Astrocyte (in vitro differentiated cells and primary cell): Measurements from ENCODE around the gene COBL. TPM values are rescaled to one million over a fixed set of nuclear protein-coding genes. Genes with fewer than 3 reads are reported as not detected.

Experiments
- DNase-seq: peaks from one replicate; pipeline ENCODE4 v3.0.0-alpha.2; 2010; ENCODE audit warnings: low read depth
- FAIRE-seq: peaks from 2 replicates; lab custom pipeline; 2011; peaks lifted over from hg19 to GRCh38; lab: Jason Lieb, UNC
- H2AFZ ChIP-seq: 2 replicates; pipeline ENCODE4 v1.6.0; 2012; ENCODE audit warnings: low read depth, low read length, inconsistent platforms
- H3K27ac ChIP-seq: 2 replicates; pipeline ENCODE4 v1.5.1; 2011; ENCODE audit warnings: low read depth, low read length, inconsistent platforms
- H3K27me3 ChIP-seq: 2 replicates; pipeline ENCODE4 v1.6.0; 2011; ENCODE audit warnings: low read length, inconsistent platforms; ENCODE audit not compliant: insufficient read depth
- H3K36me3 ChIP-seq: 2 replicates; pipeline ENCODE4 v1.5.1; 2011; ENCODE audit warnings: low read length, inconsistent platforms; ENCODE audit not compliant: insufficient read depth
- H3K4me1 ChIP-seq: 2 replicates; pipeline ENCODE4 v1.5.1; 2011; ENCODE audit warnings: low read length, inconsistent platforms; ENCODE audit not compliant: insufficient read depth
- H3K4me2 ChIP-seq: 2 replicates; pipeline ENCODE4 v1.6.0; 2012; ENCODE audit warnings: low read length, inconsistent platforms
- H3K4me3 ChIP-seq: 2 replicates; pipeline ENCODE4 v1.5.1; 2011; ENCODE audit warnings: low read depth, mild to moderate bottlenecking, low read length, inconsistent platforms; ENCODE audit not compliant: insufficient read depth
- H3K79me2 ChIP-seq: 2 replicates; pipeline ENCODE4 v1.6.0; 2012; ENCODE audit warnings: mild to moderate bottlenecking, low read length, inconsistent platforms; ENCODE audit not compliant: insufficient read depth
- H3K9ac ChIP-seq: 2 replicates; pipeline ENCODE4 v1.6.0; 2012; ENCODE audit warnings: mild to moderate bottlenecking, low read length, inconsistent platforms
- H3K9me3 ChIP-seq: 2 replicates; pipeline ENCODE4 v1.5.1; 2012; ENCODE audit warnings: low read depth, mild to moderate bottlenecking, low read length, inconsistent platforms; ENCODE audit not compliant: insufficient read depth
- H4K20me1 ChIP-seq: 2 replicates; pipeline ENCODE4 v1.6.0; 2012; ENCODE audit warnings: low read length, inconsistent platforms; ENCODE audit not compliant: insufficient read depth
- H3K27ac Mint-ChIP-seq: one replicate; pipeline ENCODE4 v1.8.0; 2021; ENCODE audit warnings: mild to moderate bottlenecking, mixed read lengths; ENCODE audit not compliant: unreplicated experiment
- H3K27me3 Mint-ChIP-seq: one replicate; pipeline ENCODE4 v1.8.0; 2021; ENCODE audit warnings: low read depth, mixed read lengths; ENCODE audit not compliant: unreplicated experiment
- H3K36me3 Mint-ChIP-seq: one replicate; pipeline ENCODE4 v1.8.0; 2021; ENCODE audit warnings: low read depth, mixed read lengths; ENCODE audit not compliant: unreplicated experiment
- H3K4me1 Mint-ChIP-seq: one replicate; pipeline ENCODE4 v1.8.0; 2021; ENCODE audit warnings: low read depth, mixed read lengths; ENCODE audit not compliant: unreplicated experiment
- H3K4me3 Mint-ChIP-seq: one replicate; pipeline ENCODE4 v1.8.0; 2021; ENCODE audit warnings: mild to moderate bottlenecking, moderate library complexity, mixed read lengths; ENCODE audit not compliant: unreplicated experiment
- H3K9me3 Mint-ChIP-seq: one replicate; pipeline ENCODE4 v1.8.0; 2021; ENCODE audit warnings: mild to moderate bottlenecking, mixed read lengths; ENCODE audit not compliant: unreplicated experiment
- CTCF ChIP-seq: IDR thresholded peaks from 2 replicates; pipeline ENCODE4 v1.5.1; 2011; ENCODE audit warnings: low read depth, mild to moderate bottlenecking, inconsistent platforms, low read length, moderate library complexity; ENCODE audit not compliant: insufficient read depth
- EZH2 ChIP-seq: IDR thresholded peaks from 2 replicates; pipeline ENCODE4 v1.6.1; 2012; ENCODE audit warnings: mild to moderate bottlenecking, low read length, inconsistent platforms; ENCODE audit not compliant: insufficient read depth
- total RNA-seq: library from RNA; stranded (reverse); gene quantifications from 2 replicates; pipeline ENCODE4 v1.2.1, GENCODE V29; 2021

Gene COBL
- total RNA-seq, 1 donor from 2014 or later = 6.4 TPM

DNA sequence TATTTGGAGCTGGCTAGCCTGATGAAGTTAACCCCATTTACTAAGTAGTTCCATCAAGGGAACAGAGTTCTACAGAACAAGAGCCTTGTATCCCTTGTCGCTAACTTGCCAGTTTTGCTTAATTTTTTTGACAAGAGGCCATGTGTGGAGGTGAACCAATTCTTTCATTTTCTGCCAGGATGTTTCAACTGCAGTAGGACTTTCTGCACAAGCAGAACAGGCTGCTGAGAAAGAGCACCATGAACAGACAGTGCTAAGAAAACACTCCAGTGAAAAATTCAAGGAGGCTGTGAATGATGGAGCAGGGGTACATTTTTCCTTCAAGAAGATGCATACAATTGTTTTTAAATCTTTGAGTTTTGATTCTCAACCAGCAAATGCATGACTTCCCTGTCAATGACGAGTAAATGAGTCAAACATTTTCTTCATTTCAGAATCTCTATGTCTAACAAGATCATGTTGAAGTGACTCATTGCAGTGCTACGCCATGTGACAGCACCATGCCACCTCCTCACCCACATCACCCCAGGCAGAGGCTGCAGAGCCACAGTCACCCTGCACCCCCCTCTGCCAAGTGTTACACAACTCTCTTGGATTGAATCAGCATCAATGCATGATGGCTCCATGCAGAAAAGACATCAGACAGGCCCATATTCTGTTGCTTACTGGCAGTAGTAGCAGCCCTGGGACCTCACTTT is 193.1 kb downstream of the COBL start:
- peak overlapping the region; percentile 42 for H3K4me2 ChIP-seq
- H3K36me3 Mint-ChIP-seq = peaks cover 4% of the 10 kb centered on the region
- no peaks in the 10 kb centered on the region for H4K20me1 ChIP-seq
- peak; percentile 97 for FAIRE-seq
- H3K9me3 Mint-ChIP-seq = peaks cover 5% of the 10 kb centered on the region
- H3K27me3 ChIP-seq = no peaks in the 10 kb centered on the region
- DNase-seq = peak; percentile 84
- H3K4me3 ChIP-seq = no peak overlapping the region
- no peaks in the 10 kb centered on the region for H3K27me3 Mint-ChIP-seq
- H3K4me3 Mint-ChIP-seq = no peak overlapping the region
- H3K4me1 Mint-ChIP-seq = peaks cover 20% of the 10 kb centered on the region
- no peaks in the 10 kb centered on the region for H3K36me3 ChIP-seq
- no peak for TF ChIP-seq CTCF
- no peak for TF ChIP-seq EZH2
- peak overlapping the region; percentile 17 for H3K27ac ChIP-seq
- H3K4me1 ChIP-seq = peaks cover 18% of the 10 kb centered on the region
- no peak overlapping the region for H2AFZ ChIP-seq
- no peak overlapping the region for H3K27ac Mint-ChIP-seq
- no peaks in the 10 kb centered on the region for H3K79me2 ChIP-seq
- no peaks in the 10 kb centered on the region for H3K9me3 ChIP-seq
- no peak overlapping the region for H3K9ac ChIP-seq

DNA sequence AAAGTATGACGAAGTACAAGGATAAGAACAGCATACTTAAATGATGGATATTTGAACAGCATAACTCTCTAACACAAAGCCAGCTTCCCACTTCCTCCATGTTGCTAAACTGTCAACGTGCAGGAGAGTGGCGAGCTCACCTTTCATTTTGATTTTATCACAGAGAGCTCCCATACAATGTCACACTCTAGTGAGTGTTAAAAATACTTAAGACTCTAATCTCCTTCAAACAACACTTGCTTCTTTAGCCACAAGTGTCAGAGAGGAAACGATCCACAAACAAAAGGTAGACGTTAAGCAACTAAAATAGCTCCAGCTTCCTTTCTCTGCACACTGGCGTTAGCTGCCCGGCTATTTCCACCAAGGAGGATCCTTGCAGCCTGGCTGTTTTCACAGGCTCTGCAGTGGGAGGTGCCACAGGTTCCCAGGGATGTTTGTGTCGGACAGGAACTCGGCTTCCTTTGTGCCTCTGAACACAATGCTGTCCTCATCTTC is 194.6 kb downstream of the COBL start:
- H3K36me3 ChIP-seq = no peaks in the 10 kb centered on the region
- FAIRE-seq (peak; percentile 13), DNase-seq (no peak)
- no peaks in the 10 kb centered on the region for H4K20me1 ChIP-seq
- peaks cover 18% of the 10 kb centered on the region for H3K4me1 ChIP-seq
- H3K79me2 ChIP-seq = no peaks in the 10 kb centered on the region
- no peak overlapping the region for H3K9ac ChIP-seq
- no peak for TF ChIP-seq CTCF
- TF ChIP-seq EZH2 = no peak
- Mint-ChIP-seq H3K36me3 (no peaks in the 10 kb centered on the region), H3K4me3 (no peak overlapping the region), H3K4me1 (peaks cover 20% of the 10 kb centered on the region), H3K9me3 (peaks cover 5% of the 10 kb centered on the region), H3K27ac (no peak overlapping the region), H3K27me3 (no peaks in the 10 kb centered on the region)
- no peak overlapping the region for H3K27ac ChIP-seq
- peak overlapping the region; percentile 51 for H3K4me2 ChIP-seq
- H3K27me3 ChIP-seq = no peaks in the 10 kb centered on the region
- peak overlapping the region; percentile 55 for H2AFZ ChIP-seq
- no peak overlapping the region for H3K4me3 ChIP-seq
- H3K9me3 ChIP-seq = no peaks in the 10 kb centered on the region
